GM19467 (cell line): ENCODE measurements around the gene KIF24.
"Not testable (repeated sequence)": the region's sequence is repeated elsewhere in the genome, so short reads cannot be mapped to it uniquely, and the experiment has no call there.

Experiments
- ATAC-seq: cut with Tn5 transposase; IDR thresholded peaks from one replicate; pipeline ENCODE4 v1.9.1; 2021; ENCODE audit warnings: mild to moderate bottlenecking, moderate library complexity; ENCODE audit not compliant: unreplicated experiment

The KIF24 gene

DNA sequence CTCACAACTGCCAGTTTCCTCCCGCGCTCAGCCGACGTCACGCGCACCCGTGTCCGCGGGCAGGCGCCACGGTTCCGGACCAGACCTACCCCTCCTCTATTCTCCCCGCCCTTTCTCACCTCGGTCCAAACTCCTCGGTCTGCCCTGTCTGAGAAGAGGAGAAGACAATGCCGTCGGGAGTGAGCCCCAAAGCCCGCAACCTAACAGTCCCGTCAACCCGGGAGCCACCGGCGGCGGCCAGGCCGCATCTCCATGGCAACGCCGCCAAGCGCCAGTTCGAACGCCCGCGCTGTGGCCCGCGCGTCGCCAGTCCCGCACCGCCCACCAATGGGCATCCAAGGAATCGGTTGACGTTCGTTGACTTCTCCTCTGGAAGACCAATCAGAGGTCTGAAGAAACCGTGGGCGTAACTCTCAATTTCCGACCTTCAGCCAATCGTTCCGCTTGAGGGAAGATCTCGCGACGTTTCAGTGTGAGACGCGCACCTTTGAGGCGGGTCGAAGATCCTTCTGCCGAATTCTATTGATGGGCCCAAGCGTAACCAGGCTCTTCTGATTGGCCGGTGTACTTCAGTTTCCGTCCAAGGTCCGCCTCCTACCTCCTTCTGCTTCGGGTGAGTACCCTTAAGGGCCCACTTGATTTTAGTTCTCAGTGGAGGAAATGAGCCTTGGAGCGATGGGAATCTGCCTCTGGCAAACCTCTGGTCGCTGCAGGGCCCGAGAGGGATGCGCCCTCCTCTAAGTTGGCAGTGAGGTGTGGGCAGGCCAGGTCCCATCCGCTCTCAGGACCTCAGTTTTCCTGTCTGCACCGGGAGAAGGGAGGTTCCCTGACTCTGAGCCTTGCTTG, at the start of gene KIF24, which contains the start of gene NUDT2:
Gene KIF24, minus strand, starts transcription at position 282 of the 846 bp plus-strand sequence. CDS start 17,922 bp downstream, outside the sequence.
Gene NUDT2, plus strand, starts transcription at position 583 of the 846 bp plus-strand sequence. CDS start 9,471 bp downstream, outside the sequence.
- peak; percentile 94 for ATAC-seq

GRCh38 chr9:34378376-34379060, 49.5 kb upstream of the KIF24 start:
- ATAC-seq: no peak

DNA sequence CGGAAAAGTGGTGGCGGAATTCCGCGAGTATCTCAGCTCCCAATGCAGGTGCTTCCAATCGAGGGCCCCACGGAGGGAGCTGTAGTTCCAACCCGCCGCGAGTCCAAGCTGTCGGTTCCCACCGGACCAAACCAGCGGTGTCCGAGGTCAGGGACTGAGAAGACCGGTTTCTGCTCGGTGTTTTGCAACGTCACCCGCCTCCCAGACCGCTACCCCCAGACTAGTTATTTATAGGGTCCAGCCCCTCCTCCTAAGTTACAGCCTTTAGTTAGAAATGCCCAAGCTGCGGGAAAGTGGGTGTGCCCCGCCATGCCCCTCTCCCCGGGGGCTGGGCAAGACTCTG, 48.3 kb upstream of the KIF24 start:
- ATAC-seq: no peak

GRCh38 chr9:34376596-34377403, 47.7 kb upstream of the KIF24 start, which contains the start of gene MYORG:
TSS of gene MYORG (minus strand) at chr9:34376898. CDS start at chr9:34372943, 3,955 bp downstream.
- peak; percentile 86 for ATAC-seq

- ATAC-seq: no peak
These were observed 47.0 kb upstream of the KIF24 start for GRCh38 chr9:34375901-34376595.

DNA sequence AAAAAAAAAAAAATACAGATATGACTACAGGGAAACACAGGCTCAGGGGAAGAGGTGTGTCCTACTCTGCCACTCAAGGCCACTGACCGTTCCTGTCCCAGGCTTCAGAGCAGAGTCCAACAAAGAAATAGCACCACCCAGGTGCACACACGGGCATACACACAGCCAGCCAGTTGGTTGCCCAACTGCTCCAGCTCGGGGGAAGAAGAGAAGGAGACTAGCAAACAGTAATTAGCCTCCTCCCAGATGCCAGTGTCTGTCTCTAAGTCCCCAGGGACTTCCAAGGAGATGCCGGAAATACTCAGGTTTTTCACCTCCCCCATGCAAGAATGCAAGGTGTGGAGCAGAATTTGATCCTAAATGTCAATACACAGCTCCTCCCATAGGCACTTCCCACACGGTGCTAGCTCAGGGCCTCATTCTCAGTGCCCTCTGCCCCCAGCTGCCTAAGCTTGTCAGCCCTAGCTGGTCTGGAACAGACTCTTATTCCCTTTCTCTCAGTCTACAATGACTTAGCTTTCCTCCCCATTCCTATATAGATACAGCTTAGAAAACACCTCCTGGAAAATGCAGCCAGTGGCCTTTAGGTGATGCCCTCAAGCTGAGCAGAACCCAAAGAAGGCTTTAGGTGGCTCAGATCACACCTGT, 46.0 kb upstream of the KIF24 start:
- no peak for ATAC-seq

GRCh38 chr9:34374339-34374738, 45.3 kb upstream of the KIF24 start:
- no peak for ATAC-seq

DNA sequence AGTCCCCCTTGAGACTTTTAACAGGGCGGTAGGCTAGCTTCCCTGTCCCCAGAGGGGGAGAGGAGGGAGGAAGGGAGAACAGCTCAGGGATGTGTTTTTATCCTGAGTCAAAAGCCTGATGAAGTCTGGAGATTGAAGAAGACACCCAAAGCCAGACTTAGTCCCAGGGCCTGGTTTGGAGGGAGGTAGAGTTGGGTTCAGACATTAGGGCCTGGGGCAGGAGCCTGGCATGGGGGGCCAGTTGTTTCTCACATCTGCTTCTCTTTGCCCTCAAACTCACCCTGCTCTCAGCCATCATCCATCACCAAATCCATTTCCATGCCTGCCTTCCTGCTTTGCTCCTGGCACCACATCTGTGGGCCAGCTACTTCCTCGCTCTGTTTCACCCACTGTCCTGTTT, 44.7 kb upstream of the KIF24 start:
- ATAC-seq: no peak

DNA sequence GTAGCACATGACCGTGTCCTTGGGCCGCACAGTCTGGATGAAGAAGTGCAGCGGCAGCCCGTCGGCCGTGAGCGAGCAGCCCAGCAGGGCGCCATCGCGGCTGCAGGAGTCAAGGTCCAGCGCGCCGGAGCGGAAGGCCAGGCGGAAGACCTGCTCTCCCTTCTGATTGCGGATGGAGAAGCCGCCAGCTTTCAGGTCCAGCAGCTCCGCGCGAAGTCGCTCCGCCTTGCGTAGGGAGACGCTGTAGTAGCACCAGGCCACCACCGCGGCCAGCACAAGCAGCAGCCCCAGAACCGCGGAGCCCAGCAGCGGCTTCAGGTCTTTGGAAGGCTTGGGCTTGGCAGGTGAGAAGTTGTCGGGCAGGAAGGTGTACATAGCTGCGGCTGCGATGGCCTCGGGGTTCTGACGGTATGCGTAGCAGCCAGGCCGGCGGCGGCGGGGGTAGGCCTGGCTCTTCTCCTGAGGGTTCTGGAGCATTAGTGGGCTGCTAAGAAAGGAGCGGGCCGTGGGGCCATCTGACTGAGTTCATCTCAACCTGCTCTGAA, 43.5 kb upstream of the KIF24 start:
- ATAC-seq: no peak

DNA sequence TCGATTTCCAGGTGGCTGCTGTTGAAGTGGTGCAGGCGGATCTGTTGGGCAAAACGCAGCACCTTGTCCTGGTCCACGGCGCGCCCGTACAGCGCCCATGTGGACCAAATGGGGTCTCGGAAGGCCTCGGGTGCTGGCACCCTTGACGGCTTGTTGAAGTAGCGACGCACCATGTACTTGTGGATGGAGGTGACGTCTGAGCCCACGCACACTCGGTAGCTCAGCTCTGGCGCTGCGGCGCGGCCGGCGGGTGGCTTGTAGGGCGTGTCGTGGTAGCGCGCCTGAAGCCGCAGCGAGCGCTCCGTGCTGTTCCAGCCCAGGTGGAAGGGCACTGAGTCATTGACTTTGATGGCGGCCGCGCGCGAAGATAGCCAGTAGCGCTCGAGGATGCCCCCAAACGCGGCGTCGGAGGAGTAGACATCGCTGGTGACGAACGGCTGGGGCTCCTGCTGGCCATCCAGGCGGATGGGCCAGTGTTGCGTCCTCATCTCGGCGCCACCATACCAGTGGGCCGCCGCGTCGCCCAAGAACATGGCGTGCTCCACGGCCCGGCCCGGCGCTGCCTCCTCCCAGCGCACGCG, 42.9 kb upstream of the KIF24 start:
- no peak for ATAC-seq

GRCh38 chr9:34370970-34371880, 42.2 kb upstream of the KIF24 start:
- ATAC-seq: no peak

- ATAC-seq: no peak
These were observed 41.4 kb upstream of the KIF24 start for GRCh38 chr9:34370335-34370969.

DNA sequence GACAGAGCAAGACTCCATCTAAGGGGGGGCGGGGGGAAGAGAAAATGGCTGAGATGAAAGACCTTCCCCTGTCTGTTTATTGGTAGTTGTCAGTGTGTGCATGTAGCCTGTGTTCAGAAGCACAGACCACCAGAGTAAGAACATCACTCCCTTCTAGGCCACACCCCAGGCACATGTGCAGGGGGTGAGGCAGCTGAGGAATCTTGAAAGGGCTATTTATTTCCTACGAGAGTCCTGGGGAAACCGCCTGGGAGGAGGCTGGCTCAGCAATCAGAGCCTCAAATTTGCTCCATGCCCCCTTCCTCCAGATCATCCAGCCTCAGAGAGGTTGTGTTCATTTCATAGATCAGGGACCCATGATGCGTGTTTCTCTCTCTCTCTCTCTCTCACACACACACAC, 40.6 kb upstream of the KIF24 start:
- ATAC-seq: no peak

DNA sequence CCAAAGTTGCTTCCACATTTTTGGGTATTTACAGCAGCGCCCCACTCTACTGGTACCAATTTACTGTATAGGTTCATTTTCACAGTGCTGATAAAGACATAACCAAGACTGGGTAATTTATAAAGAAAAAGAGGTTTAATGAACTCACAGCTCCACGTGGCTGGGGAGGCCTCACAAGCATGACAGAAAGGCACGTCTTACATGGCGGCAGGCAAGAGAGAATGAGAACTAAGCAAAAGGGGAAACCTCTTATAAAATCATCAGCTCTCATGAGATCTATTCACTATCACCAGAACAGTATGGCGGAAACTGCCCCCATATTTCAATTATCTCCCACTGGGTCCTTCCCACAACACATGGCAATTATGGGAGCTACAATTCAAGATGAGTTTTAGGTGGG, 39.7 kb upstream of the KIF24 start:
- ATAC-seq: not testable (repeated sequence)

DNA sequence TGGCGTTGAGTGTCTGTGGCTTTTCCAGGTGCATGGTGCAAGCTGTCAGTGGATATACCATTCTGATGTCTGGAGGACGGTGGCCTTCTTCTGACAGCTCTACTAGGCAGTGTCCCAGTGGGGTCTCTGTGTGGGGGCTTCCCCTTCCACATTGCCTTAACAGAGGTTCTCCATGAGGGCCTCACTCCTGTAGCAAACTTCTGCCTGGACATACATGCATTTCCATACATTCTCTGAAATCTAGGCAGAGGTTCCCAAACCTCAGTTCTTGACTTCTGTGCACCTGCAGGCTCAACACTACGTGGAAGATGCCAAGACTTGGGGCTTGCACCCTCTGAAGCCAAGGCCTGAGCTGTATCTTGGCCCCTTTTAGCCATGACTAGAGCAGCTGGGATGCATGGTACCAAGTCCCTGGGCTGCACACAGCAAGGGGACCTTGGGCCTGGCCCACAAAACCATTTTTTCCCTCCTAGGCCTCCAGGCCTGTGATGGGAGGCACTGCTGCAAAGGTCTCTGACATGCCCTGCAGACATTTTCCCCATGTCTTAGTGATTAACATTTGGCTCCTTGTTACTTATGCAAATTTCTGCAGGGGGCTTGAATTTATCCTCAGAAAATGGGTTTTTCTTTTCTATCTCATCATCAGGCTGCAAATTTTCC, 38.8 kb upstream of the KIF24 start:
- not testable (repeated sequence) for ATAC-seq

DNA sequence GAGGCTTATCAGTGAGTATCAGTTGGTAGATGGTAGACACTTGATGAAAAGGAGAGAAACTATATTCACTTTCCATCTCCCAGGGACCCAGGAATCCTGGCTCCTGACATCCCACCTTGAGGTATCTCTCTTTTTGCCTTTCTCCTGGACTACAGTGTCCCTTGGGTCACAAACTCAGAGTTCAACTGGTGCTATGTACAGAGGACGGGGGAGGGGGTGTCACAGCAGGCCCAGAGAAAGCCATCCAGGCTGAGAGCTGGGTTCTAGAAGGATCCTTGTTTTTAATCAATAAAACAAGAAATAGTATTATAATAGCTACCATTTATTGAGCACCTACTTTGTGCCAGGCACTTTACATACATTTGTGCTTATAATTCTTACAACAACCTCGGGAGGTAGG, 37.3 kb upstream of the KIF24 start:
- no peak for ATAC-seq

GRCh38 chr9:34365282-34365681, 36.2 kb upstream of the KIF24 start:
- ATAC-seq: no peak
